Stimulated activated CD4-positive, alpha-beta T cell treated with anti-CD3 and anti-CD28 coated beads, Interleukin-1b, Interleukin-23, amount 100 ng/mL, for 24 hours (primary cell): Measurements from ENCODE around the gene CHRDL1.
"Not testable (repeated sequence)": the region's sequence is repeated elsewhere in the genome, so short reads cannot be mapped to it uniquely, and the experiment has no call there.

Experiments used
- DNase-seq, 4 experiments: peaks; one replicate each; pipeline ENCODE4 v3.0.0-alpha.2; 2020; ENCODE audit warnings: low read depth in 4 of 4, low spot score in 1 of 4

Gene CHRDL1

GRCh38 chrX:110665223-110666002, 130.2 kb downstream of the CHRDL1 start:
- peak in 2 of 4 experiments; percentile 2 to 8 for DNase-seq

GRCh38 chrX:110657073-110657472, 138.5 kb downstream of the CHRDL1 start:
- DNase-seq, result no peak

- not testable (repeated sequence) for DNase-seq
These were observed 141.3 kb downstream of the CHRDL1 start for GRCh38 chrX:110654280-110654679.

- no peak for DNase-seq
These were observed 149.2 kb downstream of the CHRDL1 start for GRCh38 chrX:110646386-110646785.
